NB4 (cell line): ENCODE measurements around the gene BTBD1.

Experiments used
- DNase-seq: peaks from one replicate; pipeline ENCODE4 v3.0.0; 2010; ENCODE audit warnings: low read depth
- H3K4me3 ChIP-seq: one replicate; pipeline ENCODE4 v1.5.1; 2011; ENCODE audit warnings: mild to moderate bottlenecking, low read depth, low read length, moderate library complexity
- CTCF ChIP-seq: IDR thresholded peaks from one replicate; pipeline ENCODE4 v1.5.1; 2012; ENCODE audit warnings: low read depth, low read length
- MAX ChIP-seq: IDR thresholded peaks from 2 replicates; pipeline ENCODE4 v1.6.1; 2011; ENCODE audit warnings: low read depth, low read length
- MYC ChIP-seq: IDR thresholded peaks from 2 replicates; pipeline ENCODE4 v1.6.1; 2011; ENCODE audit warnings: low read depth, low read length
- POLR2A ChIP-seq: IDR thresholded peaks from 2 replicates; pipeline ENCODE4 v1.6.1; 2011; ENCODE audit warnings: mild to moderate bottlenecking; ENCODE audit not compliant: insufficient read length; ENCODE audit errors: extremely low read depth

Gene BTBD1

GRCh38 chr15:83112233-83112955, 45.3 kb upstream of the BTBD1 start:
- TF ChIP-seq CTCF (no peak), MAX (no peak), MYC (no peak), POLR2A (no peak)
- DNase-seq = no peak
- H3K4me3 ChIP-seq = no peak overlapping the region

- H3K4me3 ChIP-seq = no peak overlapping the region
- TF ChIP-seq CTCF (no peak), POLR2A (no peak), MYC (no peak), MAX (no peak)
- DNase-seq = no peak
Measured at GRCh38 chr15:83111149-83111548, 44.1 kb upstream of the BTBD1 start.

GRCh38 chr15:83110381-83110780, 43.3 kb upstream of the BTBD1 start:
- H3K4me3 ChIP-seq = no peak overlapping the region
- DNase-seq = no peak
- TF ChIP-seq CTCF = no peak
- TF ChIP-seq POLR2A = no peak
- no peak for TF ChIP-seq MYC

- TF ChIP-seq MAX = no peak
- TF ChIP-seq POLR2A = no peak
- TF ChIP-seq CTCF = no peak
- no peak for TF ChIP-seq MYC
- peak; percentile 15 for DNase-seq
- H3K4me3 ChIP-seq = no peak overlapping the region
Measured at GRCh38 chr15:83109532-83109931, 42.5 kb upstream of the BTBD1 start.

- TF ChIP-seq MYC (peak; percentile 92), MAX (peak; percentile 87), CTCF (no peak)
- peak overlapping the region; percentile 49 for H3K4me3 ChIP-seq
- DNase-seq = peak; percentile 98
Measured at GRCh38 chr15:83108266-83109219, 41.5 kb upstream of the BTBD1 start.
